ENCODE measurements around the gene OR4L1.

DNA sequence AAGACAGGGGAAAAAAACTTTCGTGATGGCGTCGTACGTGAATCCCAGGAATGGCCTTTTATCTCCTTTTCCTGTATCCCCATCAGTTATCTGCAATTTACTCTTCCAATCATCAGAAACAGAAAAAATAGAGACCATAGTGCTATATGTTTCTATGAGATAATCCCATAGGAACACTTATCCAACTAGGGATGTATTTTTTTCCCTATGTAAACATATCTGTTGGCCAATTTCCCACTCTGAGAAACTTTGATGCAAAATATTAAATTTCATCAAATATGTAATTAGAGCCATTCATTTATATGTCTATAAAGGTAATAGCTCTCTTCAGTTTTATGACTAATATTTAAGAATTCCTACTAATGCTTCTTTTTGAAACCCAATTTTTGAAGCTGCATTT lies 23.9 kb upstream of the OR4L1 start, which contains the start of gene OR4K13:
- no peak for TF ChIP-seq POLR2A (IDR thresholded peaks at IDR 0.05)
- TF ChIP-seq, protein P1, sequence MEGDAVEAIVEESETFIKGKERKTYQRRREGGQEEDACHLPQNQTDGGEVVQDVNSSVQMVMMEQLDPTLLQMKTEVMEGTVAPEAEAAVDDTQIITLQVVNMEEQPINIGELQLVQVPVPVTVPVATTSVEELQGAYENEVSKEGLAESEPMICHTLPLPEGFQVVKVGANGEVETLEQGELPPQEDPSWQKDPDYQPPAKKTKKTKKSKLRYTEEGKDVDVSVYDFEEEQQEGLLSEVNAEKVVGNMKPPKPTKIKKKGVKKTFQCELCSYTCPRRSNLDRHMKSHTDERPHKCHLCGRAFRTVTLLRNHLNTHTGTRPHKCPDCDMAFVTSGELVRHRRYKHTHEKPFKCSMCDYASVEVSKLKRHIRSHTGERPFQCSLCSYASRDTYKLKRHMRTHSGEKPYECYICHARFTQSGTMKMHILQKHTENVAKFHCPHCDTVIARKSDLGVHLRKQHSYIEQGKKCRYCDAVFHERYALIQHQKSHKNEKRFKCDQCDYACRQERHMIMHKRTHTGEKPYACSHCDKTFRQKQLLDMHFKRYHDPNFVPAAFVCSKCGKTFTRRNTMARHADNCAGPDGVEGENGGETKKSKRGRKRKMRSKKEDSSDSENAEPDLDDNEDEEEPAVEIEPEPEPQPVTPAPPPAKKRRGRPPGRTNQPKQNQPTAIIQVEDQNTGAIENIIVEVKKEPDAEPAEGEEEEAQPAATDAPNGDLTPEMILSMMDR (IDR thresholded peaks at IDR 0.05), result no peak
